SK-N-SH treated with all-trans-retinoic acid at 6 μM for 48 hours (cell line): ENCODE measurements around the gene CCNT1.

ENCODE experiments used
- ATAC-seq: fragments of 200-7000 bp; cut with Tn5 transposase; 3 replicates; pipeline ENCODE4 v1.9.1; 2020; ENCODE audit warnings: mild to moderate bottlenecking, moderate library complexity
- ARNTL ChIP-seq: fragments of 450-650 bp; formaldehyde crosslinking; IDR thresholded peaks from 2 replicates; pipeline ENCODE4 v1.5.0; 2020; ENCODE audit warnings: low read depth, mild to moderate bottlenecking, moderate library complexity, borderline replicate concordance
- BACH2 ChIP-seq: fragments of 250-450 bp; sonication (Bioruptor Pico); IDR thresholded peaks from 2 replicates; pipeline ENCODE4 v1.9.0; 2021; ENCODE audit warnings: mild to moderate bottlenecking, borderline replicate concordance
- CSDC2 ChIP-seq: fragments of 250-450 bp; sonication (Bioruptor Pico); IDR thresholded peaks from 2 replicates; pipeline ENCODE4 v1.5.0; 2020; ENCODE audit warnings: mild to moderate bottlenecking, moderate library complexity
- ESRRG ChIP-seq: fragments of 250-450 bp; sonication (Bioruptor Pico); IDR thresholded peaks from 2 replicates; pipeline ENCODE4 v1.6.1; 2021; ENCODE audit warnings: mild to moderate bottlenecking
- ISL1 ChIP-seq: fragments of 250-450 bp; sonication (Bioruptor Pico); IDR thresholded peaks from 2 replicates; pipeline ENCODE4 v2.1.2; 2022; ENCODE audit warnings: mild to moderate bottlenecking, moderate library complexity
- OSR1 ChIP-seq: fragments of 250-450 bp; sonication (Bioruptor Pico); IDR thresholded peaks from 2 replicates; pipeline ENCODE4 v1.8.0; 2022; ENCODE audit warnings: moderate library complexity, mild to moderate bottlenecking, inconsistent platforms
- PATZ1 ChIP-seq: fragments of 250-450 bp; sonication (Bioruptor Pico); IDR thresholded peaks from 2 replicates; pipeline ENCODE4 v1.8.0; 2020; ENCODE audit warnings: mild to moderate bottlenecking, moderate library complexity, borderline replicate concordance
- PPARA ChIP-seq: fragments of 250-450 bp; sonication (Bioruptor Pico); IDR thresholded peaks from 2 replicates; pipeline ENCODE4 v1.5.0; 2020; ENCODE audit warnings: mild to moderate bottlenecking, borderline replicate concordance
- RARB ChIP-seq: fragments of 250-450 bp; sonication (Bioruptor Pico); IDR thresholded peaks from 2 replicates; pipeline ENCODE4 v1.8.0; 2021; ENCODE audit warnings: mild to moderate bottlenecking, moderate library complexity
- SNAI2 ChIP-seq: fragments of 250-450 bp; sonication (Bioruptor Pico); IDR thresholded peaks from 2 replicates; pipeline ENCODE4 v1.5.0; 2020; ENCODE audit warnings: mild to moderate bottlenecking, moderate library complexity
- TCF4 ChIP-seq: fragments of 250-450 bp; sonication (Bioruptor Pico); IDR thresholded peaks from 2 replicates; pipeline ENCODE4 v1.8.0; 2021; ENCODE audit warnings: mild to moderate bottlenecking, moderate library complexity, borderline replicate concordance
- TOX ChIP-seq: fragments of 250-450 bp; sonication (Bioruptor Pico); IDR thresholded peaks from 2 replicates; pipeline ENCODE4 v1.8.0; 2021; ENCODE audit warnings: mild to moderate bottlenecking, moderate library complexity, borderline replicate concordance
- TSHZ2 ChIP-seq: fragments of 250-450 bp; sonication (Bioruptor Pico); IDR thresholded peaks from 2 replicates; pipeline ENCODE4 v1.5.0; 2020; ENCODE audit warnings: mild to moderate bottlenecking, moderate library complexity
- ZC3H10 ChIP-seq: fragments of 250-450 bp; sonication (Bioruptor Pico); IDR thresholded peaks from 2 replicates; pipeline ENCODE4 v1.5.1; 2021; ENCODE audit warnings: mild to moderate bottlenecking, moderate library complexity
- ZNF565 ChIP-seq: fragments of 450-650 bp; formaldehyde crosslinking; conservative IDR thresholded peaks from 2 replicates; pipeline ENCODE4 v1.5.0; 2020; ENCODE audit warnings: low read depth, mild to moderate bottlenecking, moderate library complexity
- ZNF70 ChIP-seq: fragments of 450-650 bp; formaldehyde crosslinking; IDR thresholded peaks from 2 replicates; pipeline ENCODE4 v1.5.0; 2020; ENCODE audit warnings: mild to moderate bottlenecking, moderate library complexity
- ZNF8 ChIP-seq: fragments of 450-650 bp; formaldehyde crosslinking; IDR thresholded peaks from 2 replicates; pipeline ENCODE4 v1.5.0; 2020; ENCODE audit warnings: mild to moderate bottlenecking, moderate library complexity
- TF ChIP-seq, protein P1 (sequence below): fragments of 250-450 bp; sonication (Bioruptor Pico); IDR thresholded peaks from 2 replicates; pipeline ENCODE4 v1.5.1; 2021; ENCODE audit warnings: mild to moderate bottlenecking, moderate library complexity
- TF ChIP-seq, protein P2 (sequence below): fragments of 250-450 bp; sonication (Bioruptor Pico); IDR thresholded peaks from 2 replicates; pipeline ENCODE4 v1.8.0; 2021; ENCODE audit warnings: low read depth, mild to moderate bottlenecking, moderate library complexity, borderline replicate concordance

Gene CCNT1

GRCh38 chr12:48691826-48692487 is 24.6 kb downstream of the CCNT1 start:
- TF ChIP-seq SNAI2: no peak
- TF ChIP-seq CSDC2 (CRISPR knock-in tag): no peak
- TF ChIP-seq, protein P1, sequence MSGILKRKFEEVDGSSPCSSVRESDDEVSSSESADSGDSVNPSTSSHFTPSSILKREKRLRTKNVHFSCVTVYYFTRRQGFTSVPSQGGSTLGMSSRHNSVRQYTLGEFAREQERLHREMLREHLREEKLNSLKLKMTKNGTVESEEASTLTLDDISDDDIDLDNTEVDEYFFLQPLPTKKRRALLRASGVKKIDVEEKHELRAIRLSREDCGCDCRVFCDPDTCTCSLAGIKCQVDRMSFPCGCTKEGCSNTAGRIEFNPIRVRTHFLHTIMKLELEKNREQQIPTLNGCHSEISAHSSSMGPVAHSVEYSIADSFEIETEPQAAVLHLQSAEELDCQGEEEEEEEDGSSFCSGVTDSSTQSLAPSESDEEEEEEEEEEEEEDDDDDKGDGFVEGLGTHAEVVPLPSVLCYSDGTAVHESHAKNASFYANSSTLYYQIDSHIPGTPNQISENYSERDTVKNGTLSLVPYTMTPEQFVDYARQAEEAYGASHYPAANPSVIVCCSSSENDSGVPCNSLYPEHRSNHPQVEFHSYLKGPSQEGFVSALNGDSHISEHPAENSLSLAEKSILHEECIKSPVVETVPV (CRISPR knock-in tag): no peak
- no peak for TF ChIP-seq ISL1
- TF ChIP-seq RARB (CRISPR knock-in tag): no peak
- TF ChIP-seq ZC3H10: no peak
- no peak for TF ChIP-seq TCF4 (CRISPR knock-in tag)
- TF ChIP-seq TOX: no peak
- TF ChIP-seq ARNTL (CRISPR knock-in tag): no peak
- TF ChIP-seq ZNF70: no peak
- TF ChIP-seq, protein P2, sequence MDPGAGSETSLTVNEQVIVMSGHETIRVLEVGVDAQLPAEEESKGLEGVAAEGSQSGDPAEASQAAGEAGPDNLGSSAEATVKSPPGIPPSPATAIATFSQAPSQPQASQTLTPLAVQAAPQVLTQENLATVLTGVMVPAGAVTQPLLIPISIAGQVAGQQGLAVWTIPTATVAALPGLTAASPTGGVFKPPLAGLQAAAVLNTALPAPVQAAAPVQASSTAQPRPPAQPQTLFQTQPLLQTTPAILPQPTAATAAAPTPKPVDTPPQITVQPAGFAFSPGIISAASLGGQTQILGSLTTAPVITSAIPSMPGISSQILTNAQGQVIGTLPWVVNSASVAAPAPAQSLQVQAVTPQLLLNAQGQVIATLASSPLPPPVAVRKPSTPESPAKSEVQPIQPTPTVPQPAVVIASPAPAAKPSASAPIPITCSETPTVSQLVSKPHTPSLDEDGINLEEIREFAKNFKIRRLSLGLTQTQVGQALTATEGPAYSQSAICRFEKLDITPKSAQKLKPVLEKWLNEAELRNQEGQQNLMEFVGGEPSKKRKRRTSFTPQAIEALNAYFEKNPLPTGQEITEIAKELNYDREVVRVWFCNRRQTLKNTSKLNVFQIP: no peak
- TF ChIP-seq BACH2 (CRISPR knock-in tag): no peak
- TF ChIP-seq ZNF8 (CRISPR knock-in tag): no peak
- TF ChIP-seq OSR1 (CRISPR knock-in tag): no peak
- TF ChIP-seq PATZ1 (CRISPR knock-in tag): no peak
- no peak for TF ChIP-seq TSHZ2
- no peak for TF ChIP-seq ESRRG
- no peak for ATAC-seq

GRCh38 chr12:48690990-48691389 is 25.5 kb downstream of the CCNT1 start:
- no peak for ATAC-seq
- TF ChIP-seq TCF4 (CRISPR knock-in tag): no peak
- no peak for TF ChIP-seq ISL1
- TF ChIP-seq ZNF70: no peak
- no peak for TF ChIP-seq CSDC2 (CRISPR knock-in tag)
- no peak for TF ChIP-seq ZNF8 (CRISPR knock-in tag)
- TF ChIP-seq, protein P2: no peak

- ATAC-seq: no peak
- TF ChIP-seq ARNTL (CRISPR knock-in tag): no peak
- TF ChIP-seq ZNF565 (CRISPR knock-in tag): no peak
Measured at GRCh38 chr12:48690436-48690835, 26.1 kb downstream of the CCNT1 start.

GRCh38 chr12:48688836-48689235 is 27.7 kb downstream of the CCNT1 start:
- no peak for ATAC-seq
- no peak for TF ChIP-seq ARNTL (CRISPR knock-in tag)
- no peak for TF ChIP-seq SNAI2
- TF ChIP-seq PPARA: no peak
- no peak for TF ChIP-seq ESRRG
- no peak for TF ChIP-seq TOX
- no peak for TF ChIP-seq ISL1
- TF ChIP-seq TSHZ2: no peak
- no peak for TF ChIP-seq RARB (CRISPR knock-in tag)
- TF ChIP-seq ZC3H10: no peak
- TF ChIP-seq, protein P1 (CRISPR knock-in tag): no peak
